Hematopoietic multipotent progenitor cell treated with erythropoietin and hydrocortisone succinate and interleukin-3 and kit ligand, for 4 days (in vitro differentiated cells): ENCODE results near the gene RNF115.
"Not testable (repeated sequence)": the region's sequence is repeated elsewhere in the genome, so short reads cannot be mapped to it uniquely, and the experiment has no call there.

Experiments used
- DNase-seq: peaks from one replicate; pipeline ENCODE4 v3.0.0-alpha.2; 2015

RNF115 gene

DNA sequence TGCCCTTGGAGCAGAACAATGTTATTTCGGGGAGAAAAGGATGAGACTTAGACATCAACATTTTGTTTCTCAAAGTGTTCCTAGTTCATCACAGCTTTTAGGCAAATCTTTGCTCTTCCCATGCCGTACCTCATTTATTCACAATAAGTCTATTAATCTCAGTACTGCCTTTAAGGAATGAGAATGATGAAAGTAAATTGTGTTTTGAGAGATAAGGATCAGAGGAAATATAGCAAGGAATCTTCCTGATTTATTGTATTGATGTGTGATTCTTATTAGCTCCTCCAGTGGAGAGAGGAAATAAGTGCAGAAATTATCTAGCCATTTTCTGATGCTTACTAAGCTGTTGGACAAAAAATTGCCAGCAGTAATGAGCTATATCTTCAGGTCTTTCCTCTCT, 2.1 kb upstream of the RNF115 start:
- DNase-seq, result no peak

- DNase-seq, result no peak
Measured at GRCh38 chr1:145824499-145824842, 576 bp upstream of the RNF115 start.

DNA sequence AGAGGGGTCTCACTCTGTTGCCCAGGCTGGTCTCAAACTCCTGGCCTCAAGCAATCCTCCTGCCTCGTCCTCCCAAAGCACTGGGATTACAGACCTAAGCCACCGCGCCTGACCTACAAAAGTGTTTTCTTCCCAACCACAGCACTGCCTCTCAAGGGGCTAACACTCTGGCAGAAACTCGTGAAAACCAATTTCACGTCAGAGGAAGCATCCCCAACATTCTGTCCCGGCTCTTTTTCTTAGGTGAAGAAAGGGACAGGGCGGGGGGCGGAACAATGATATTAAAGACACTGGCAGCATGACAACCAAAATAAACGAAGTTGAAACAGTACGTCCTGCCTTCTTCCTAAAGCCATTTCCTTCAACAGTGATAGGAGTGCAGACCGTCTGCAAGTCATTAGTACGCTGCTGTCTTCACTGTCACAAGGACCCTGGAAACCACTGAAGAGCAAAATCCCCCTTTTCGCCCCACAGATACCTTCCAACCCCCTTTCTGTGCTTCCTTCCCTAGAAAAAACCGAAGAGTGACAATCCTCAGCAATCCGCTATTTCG, 1.0 kb downstream of the RNF115 start:
- DNase-seq, result not testable (repeated sequence)

- DNase-seq, result not testable (repeated sequence)
Measured at GRCh38 chr1:145818095-145818494, 5.8 kb downstream of the RNF115 start.

DNA sequence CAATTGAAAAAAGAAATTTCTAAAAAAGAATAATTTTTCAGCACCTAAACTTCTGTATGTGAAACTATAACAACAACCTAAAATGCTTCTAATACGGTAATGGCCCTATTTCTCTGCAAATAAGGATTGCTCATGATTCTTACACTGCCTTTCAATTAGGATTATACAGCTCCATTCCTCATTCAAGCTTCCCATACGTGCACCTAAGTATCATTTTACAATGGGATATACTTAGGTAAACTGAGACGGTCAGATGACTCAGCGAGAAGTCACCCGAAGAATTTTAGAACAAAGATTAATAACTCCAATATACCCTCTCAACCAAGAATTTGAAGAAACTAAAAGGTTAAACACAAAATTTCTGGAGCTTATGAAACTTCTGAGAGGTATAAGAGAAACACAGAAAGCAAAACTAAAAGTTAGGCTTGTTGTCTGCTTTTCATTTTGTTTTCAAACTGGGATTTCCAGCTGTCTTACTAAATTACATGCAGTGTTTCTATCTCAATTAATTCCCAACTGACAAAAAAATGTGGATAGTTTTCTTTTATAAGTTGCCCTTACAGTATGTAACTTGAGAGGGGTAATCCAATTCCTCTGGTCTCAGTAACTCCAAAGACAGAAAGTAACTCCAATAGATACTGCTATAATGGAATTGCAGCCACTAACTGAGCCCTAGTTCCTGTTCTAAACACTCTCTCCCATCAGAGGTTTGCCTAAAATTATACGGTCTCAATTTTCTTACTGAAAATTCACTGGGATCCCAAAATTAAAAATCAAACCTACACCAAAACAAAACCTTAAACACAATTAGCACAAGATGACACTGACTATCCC, 10.7 kb downstream of the RNF115 start:
- DNase-seq, result not testable (repeated sequence)

DNA sequence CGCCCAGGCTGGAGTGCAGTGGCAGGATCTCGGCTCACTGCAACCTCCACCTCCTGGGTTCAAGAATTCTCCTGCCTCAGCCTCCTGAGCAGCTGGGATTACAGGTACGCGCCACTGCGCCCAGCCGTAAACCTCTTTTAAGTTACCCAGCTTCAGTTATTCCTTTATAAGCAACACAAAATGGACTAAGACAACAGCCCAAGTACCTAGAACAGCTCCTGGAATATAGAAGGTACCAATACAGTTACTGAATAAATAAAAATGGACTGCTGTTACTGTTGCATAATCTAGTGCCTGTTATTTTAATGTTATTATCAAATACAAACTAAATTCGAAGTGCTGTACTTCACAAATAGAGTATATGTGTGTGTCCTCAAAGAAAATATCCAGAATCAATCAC, 17.1 kb downstream of the RNF115 start:
- no peak for DNase-seq

GRCh38 chr1:145806408-145806807, 17.5 kb downstream of the RNF115 start:
- no peak for DNase-seq

GRCh38 chr1:145805057-145805456, 18.8 kb downstream of the RNF115 start:
- DNase-seq, result no peak

- no peak for DNase-seq
Measured at GRCh38 chr1:145804235-145805045, 19.5 kb downstream of the RNF115 start.

GRCh38 chr1:145799806-145800205, 24.1 kb downstream of the RNF115 start:
- DNase-seq, result no peak

- peak; percentile 36 for DNase-seq
Measured at GRCh38 chr1:145796753-145797152, 27.1 kb downstream of the RNF115 start.

GRCh38 chr1:145795257-145795881, 28.5 kb downstream of the RNF115 start:
- DNase-seq, result no peak

GRCh38 chr1:145792484-145792883, 31.4 kb downstream of the RNF115 start:
- DNase-seq, result no peak

- DNase-seq, result not testable (repeated sequence)
Measured at GRCh38 chr1:145791860-145792259, 32.0 kb downstream of the RNF115 start.

- DNase-seq, result no peak
Measured at GRCh38 chr1:145788580-145788979, 35.3 kb downstream of the RNF115 start.

DNA sequence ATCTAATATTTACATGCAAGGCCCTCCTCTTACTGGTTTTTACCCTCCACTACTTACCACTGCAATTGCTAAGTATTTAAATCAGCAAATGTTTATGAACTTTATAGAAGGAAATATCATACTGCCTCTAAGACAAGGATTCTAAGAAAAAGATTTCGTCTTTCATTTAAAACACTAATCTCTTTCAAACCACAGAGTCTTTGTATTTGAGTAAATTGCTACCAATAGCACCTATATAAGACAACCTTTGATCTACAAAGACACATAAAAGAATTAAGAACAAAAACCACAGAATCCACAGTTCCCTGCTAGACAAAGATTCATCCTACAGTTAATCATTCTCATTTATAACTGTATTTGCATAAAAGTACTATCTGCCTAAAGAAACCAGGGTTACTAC, 37.6 kb downstream of the RNF115 start:
- DNase-seq, result no peak

DNA sequence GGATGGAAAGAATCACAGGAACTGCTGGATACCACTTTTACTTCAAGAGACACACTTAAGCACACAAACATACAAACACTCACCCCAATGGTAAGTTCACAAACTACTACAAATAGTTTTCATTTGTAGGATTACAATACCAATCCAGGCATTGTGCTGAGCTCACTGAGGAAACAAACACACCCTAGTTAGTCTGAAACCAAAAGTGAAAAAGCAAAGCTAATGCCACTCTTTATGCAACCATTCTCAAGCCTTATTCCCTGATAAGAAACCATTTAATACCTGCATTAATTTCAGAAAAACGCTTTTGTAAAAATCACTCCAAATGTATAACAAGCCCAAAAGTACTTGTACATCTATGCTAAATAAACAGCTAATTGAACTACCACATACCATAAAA, 38.3 kb downstream of the RNF115 start:
- DNase-seq, result no peak

GRCh38 chr1:145784409-145784808, 39.5 kb downstream of the RNF115 start:
- no peak for DNase-seq

DNA sequence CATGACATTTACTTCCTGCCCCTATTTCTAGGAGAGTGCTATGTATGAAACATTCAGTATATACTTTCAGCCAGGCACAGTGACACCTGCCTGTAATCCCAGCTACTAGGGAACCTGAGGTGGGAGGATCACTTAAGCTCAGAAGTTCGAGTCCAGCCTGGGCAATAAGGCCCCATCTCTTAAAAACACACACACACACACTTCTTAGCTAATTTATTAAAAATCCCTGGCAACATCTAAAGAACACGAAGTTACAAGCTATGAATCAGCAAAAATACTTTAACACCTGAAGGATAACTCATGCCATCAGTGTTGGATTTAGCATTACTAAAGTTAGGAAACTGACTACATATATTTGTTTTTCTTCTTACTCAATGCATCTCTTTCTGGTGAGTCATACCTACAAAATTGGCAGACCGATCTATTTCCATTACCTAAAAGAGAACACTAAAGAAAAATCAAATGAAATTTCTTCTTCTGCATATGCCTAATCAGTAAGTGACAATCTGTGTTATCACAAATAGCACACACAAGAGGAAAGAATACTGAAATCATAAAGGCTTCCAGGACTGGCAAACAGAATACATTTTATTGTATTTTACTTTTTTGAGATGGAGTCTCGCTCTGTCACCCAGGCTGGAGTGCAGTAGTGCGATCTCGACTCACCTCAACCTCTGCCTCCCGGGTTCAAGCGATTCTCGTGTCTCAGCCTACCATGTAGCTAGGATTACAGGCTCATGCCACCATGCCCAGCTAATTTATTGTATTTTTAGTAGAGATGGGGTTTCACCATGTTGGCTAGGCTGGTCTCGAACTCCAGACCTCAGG, 41.4 kb downstream of the RNF115 start:
- DNase-seq, result no peak

DNA sequence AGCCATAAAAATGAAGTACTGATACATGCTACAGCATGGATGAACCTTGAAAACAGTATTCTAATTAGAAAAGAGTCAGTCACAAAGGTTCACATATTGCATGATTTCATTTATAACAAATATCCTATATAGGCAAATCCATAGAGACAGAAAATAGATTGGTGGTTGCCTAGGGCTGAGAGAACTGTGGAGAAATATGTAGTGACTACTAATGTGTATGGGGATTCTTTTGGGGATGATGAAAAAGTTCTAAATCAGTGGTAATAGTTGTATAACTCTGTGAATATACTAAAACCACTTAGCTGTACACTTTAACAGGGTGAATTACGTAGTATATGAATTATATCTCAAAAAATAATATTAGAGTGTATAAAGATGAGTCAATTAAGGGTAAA, 45.8 kb downstream of the RNF115 start:
- no peak for DNase-seq

DNA sequence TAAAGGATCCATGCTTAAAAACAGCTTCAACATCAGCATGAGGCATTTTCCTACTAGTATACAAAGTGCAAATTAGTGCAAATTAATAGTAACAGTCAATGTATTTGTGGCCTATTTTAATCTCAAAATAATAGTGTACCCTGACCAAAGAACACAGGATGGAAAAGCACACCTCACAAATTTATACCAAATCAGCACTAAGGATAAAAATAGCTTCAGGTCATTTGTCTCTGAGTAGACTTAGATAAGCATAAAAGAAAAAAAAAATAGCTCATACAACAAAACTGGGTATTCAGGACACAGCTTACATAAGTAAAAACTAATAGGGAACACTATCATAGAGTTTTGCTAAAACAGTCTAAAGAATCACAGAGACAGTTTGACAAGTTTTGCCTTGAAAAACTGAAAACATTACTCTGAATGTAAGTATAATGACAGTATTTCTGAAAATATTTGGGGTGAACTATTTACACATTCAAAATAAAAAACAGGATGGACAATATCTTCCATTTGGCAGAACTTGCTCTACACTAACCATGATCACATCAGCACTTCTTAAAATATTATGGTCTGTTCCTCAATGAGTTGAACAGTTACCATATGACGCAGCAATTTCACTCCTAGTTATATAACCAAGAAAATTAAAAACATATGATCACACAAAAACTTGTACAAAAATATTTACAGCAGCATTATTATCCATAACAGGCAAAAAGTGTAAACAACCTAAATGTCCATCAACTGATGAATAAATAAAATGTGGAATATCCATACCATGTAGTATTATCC, 46.3 kb downstream of the RNF115 start:
- no peak for DNase-seq

- no peak for DNase-seq
Measured at GRCh38 chr1:145773423-145773822, 50.5 kb downstream of the RNF115 start.
